HCT116 (cell line): ENCODE measurements around the gene ARHGAP11B.
"Not testable (repeated sequence)": the region's sequence is repeated elsewhere in the genome, so short reads cannot be mapped to it uniquely, and the experiment has no call there.

Experiments
- ATAC-seq: fragments of 200-7000 bp; cut with Tn5 transposase; 2 replicates; pipeline ENCODE4 v1.9.1; 2020; ENCODE audit warnings: mild to moderate bottlenecking, moderate library complexity
- BruUV-seq: library from RNA; stranded (reverse); fragments of 400-500 nt; replicated peaks from 2 replicates; lab custom pipeline; 2021; lab: Mats Ljungman, UMichigan
- CTCF ChIA-PET: fragments of 300-600 bp; sonication (Branson Sonifier 250); formaldehyde crosslinking; loops from one replicate; lab custom pipeline; 2021; ENCODE audit warnings: antibody characterized with exemption; lab: Charles Lee
- POLR2A ChIA-PET: fragments of 300-600, 350-600 bp; sonication (Branson Sonifier 250); formaldehyde crosslinking; loops from one replicate; lab custom pipeline; 2021; ENCODE audit warnings: antibody characterized with exemption; lab: Charles Lee
- RAD21 ChIA-PET, 2 experiments: fragments of 300-600 bp; sonication (Branson Sonifier 250); formaldehyde crosslinking; loops; one replicate each; lab custom pipeline; 2023; ENCODE audit warnings: low total read pairs in 2 of 2; ENCODE audit not compliant: uncharacterized antibody in 2 of 2, unreplicated experiment in 2 of 2, low non-redundant PET in 1 of 2; lab: Charles Lee
- DNase-seq: peaks from one replicate; pipeline ENCODE4 v3.0.0-alpha.2; 2010; ENCODE audit warnings: low read depth, low spot score
- H2AFZ ChIP-seq: fragments of 200-600 bp; shearing (Covaris generic), sonication (generic); 2 replicates; pipeline ENCODE4 v1.6.1; 2017; ENCODE audit warnings: low read depth, mixed run types, mixed read lengths, antibody characterized with exemption, low read length; ENCODE audit not compliant: poor library complexity, severe bottlenecking
- H3K27ac ChIP-seq: 2 replicates; pipeline ENCODE4 v1.5.1; 2012; ENCODE audit warnings: low read depth, low read length
- H3K27me3 ChIP-seq: fragments of 200-600 bp; sonication (generic); 2 replicates; pipeline ENCODE4 v1.6.1; 2016; ENCODE audit warnings: mixed run types, low read length, mixed read lengths; ENCODE audit not compliant: insufficient read depth
- H3K36me3 ChIP-seq, 2 experiments: fragments of 200-500 bp in 1 of 2; fragments of 200-600 bp in 1 of 2; sonication (Bioruptor generic) in 1 of 2; sonication (generic) in 1 of 2; 2 replicates each; pipeline versions ENCODE4 v1.5.1 to v1.6.1; 2014 to 2016; ENCODE audit warnings: low read length in 2 of 2, inconsistent platforms in 1 of 2, mixed read lengths in 1 of 2, mixed run types in 1 of 2; ENCODE audit not compliant: insufficient read depth in 2 of 2, control insufficient read depth in 1 of 2
- H3K4me1 ChIP-seq, 2 experiments: fragments of 200-600 bp in 1 of 2; sonication (generic) in 1 of 2; 2 replicates each; pipeline versions ENCODE4 v1.5.1 to v1.6.1; 2012 to 2017; ENCODE audit warnings: low read length in 2 of 2, inconsistent platforms in 1 of 2, mild to moderate bottlenecking in 1 of 2, mixed read lengths in 1 of 2, mixed run types in 1 of 2, moderate library complexity in 1 of 2; ENCODE audit not compliant: insufficient read depth in 2 of 2, control insufficient read depth in 1 of 2
- H3K4me2 ChIP-seq: fragments of 200-600 bp; sonication (generic); 2 replicates; pipeline ENCODE4 v1.6.1; 2017; ENCODE audit warnings: mixed run types, low read length, mixed read lengths
- H3K4me3 ChIP-seq, 2 experiments: fragments of 200-600 bp in 1 of 2; sonication (generic) in 1 of 2; replicated peaks in 1 of 2; 2 replicates each; pipeline ENCODE4 v1.5.1; 2011 to 2016; ENCODE audit warnings: low read length in 2 of 2, control low read depth in 1 of 2, low read depth in 1 of 2, mild to moderate bottlenecking in 1 of 2, mixed read lengths in 1 of 2, mixed run types in 1 of 2
- H3K79me2 ChIP-seq: fragments of 200-600 bp; sonication (generic); 2 replicates; pipeline ENCODE4 v1.6.1; 2017; ENCODE audit warnings: mild to moderate bottlenecking, mixed run types, low read length, moderate library complexity, mixed read lengths; ENCODE audit not compliant: insufficient read depth
- H3K9ac ChIP-seq: fragments of 200-600 bp; sonication (generic); 2 replicates; pipeline ENCODE4 v1.6.1; 2016; ENCODE audit warnings: low read length, mixed read lengths
- H3K9me2 ChIP-seq: fragments of 200-600 bp; sonication (generic), shearing (Covaris generic); 2 replicates; pipeline ENCODE4 v1.6.1; 2017; ENCODE audit warnings: mixed run types, mild to moderate bottlenecking, moderate library complexity; ENCODE audit not compliant: insufficient read depth
- H3K9me3 ChIP-seq, 2 experiments: fragments of 200-500 bp in 1 of 2; fragments of 200-600 bp in 1 of 2; sonication (Bioruptor generic) in 1 of 2; sonication (generic) in 1 of 2; 2 replicates each; pipeline ENCODE4 v1.6.1; 2014 to 2017; ENCODE audit warnings: low read length in 2 of 2, mixed read lengths in 2 of 2, inconsistent platforms in 1 of 2, low read depth in 1 of 2, mild to moderate bottlenecking in 1 of 2, mixed run types in 1 of 2, moderate library complexity in 1 of 2; ENCODE audit not compliant: control insufficient read depth in 1 of 2, insufficient read depth in 1 of 2
- H4K20me1 ChIP-seq: fragments of 200-600 bp; sonication (generic), shearing (Covaris generic); 2 replicates; pipeline ENCODE4 v1.6.1; 2017; ENCODE audit warnings: mixed run types, mild to moderate bottlenecking, moderate library complexity; ENCODE audit not compliant: insufficient read depth
- intact Hi-C: fragments of 100-400 bp; cut with micrococcal nuclease; formaldehyde crosslinking; loops from 2 replicates; pipeline ENCODE4 v1.10.0; 2022

ARHGAP11B gene

GRCh38 chr15:30675891-30676290 lies 50.0 kb downstream of the ARHGAP11B start:
- CTCF ChIA-PET, ATAC-seq, H3K9me3 ChIP-seq, H3K4me1 ChIP-seq, H4K20me1 ChIP-seq, H3K4me3 ChIP-seq, H3K9me2 ChIP-seq, H3K27me3 ChIP-seq, intact Hi-C loops, H3K9ac ChIP-seq, H3K27ac ChIP-seq, POLR2A ChIA-PET, H3K4me2 ChIP-seq, RAD21 ChIA-PET, BruUV-seq, H2AFZ ChIP-seq, DNase-seq: not testable (repeated sequence)
- H3K79me2 ChIP-seq = peaks cover 10% of the 10 kb centered on the region
- peaks cover 2 to 14% of the 10 kb centered on the region in 2 experiments for H3K36me3 ChIP-seq

DNA sequence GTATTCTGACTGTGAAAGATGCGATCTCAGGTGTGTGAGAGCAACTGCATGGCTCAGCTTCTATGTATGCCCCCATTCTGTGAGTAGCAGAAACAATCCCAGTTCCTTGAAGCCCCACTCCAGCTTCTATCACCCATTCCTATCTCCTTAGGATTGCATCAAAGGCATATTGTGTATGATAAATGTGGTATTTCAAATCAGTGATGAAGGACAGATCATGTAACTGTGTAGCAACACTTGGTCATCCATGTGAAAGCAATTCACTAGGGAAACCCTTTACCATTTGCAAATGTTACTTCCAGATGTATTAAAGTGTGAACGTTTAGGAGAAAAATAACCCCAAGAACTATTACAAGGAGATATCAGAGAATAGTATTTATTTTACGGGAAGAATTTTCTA lies 55.1 kb downstream of the ARHGAP11B start:
- H3K36me3 ChIP-seq, H3K27me3 ChIP-seq, DNase-seq, ATAC-seq, H3K9me2 ChIP-seq, CTCF ChIA-PET, H4K20me1 ChIP-seq, H2AFZ ChIP-seq, intact Hi-C loops, H3K79me2 ChIP-seq, H3K9me3 ChIP-seq, H3K4me2 ChIP-seq, BruUV-seq, POLR2A ChIA-PET, H3K27ac ChIP-seq, H3K4me1 ChIP-seq, H3K9ac ChIP-seq, H3K4me3 ChIP-seq, RAD21 ChIA-PET: not testable (repeated sequence)

GRCh38 chr15:30685709-30686285 lies 59.9 kb downstream of the ARHGAP11B start:
- H3K9me2 ChIP-seq, H3K36me3 ChIP-seq, intact Hi-C loops, BruUV-seq, H4K20me1 ChIP-seq, POLR2A ChIA-PET, ATAC-seq, H3K4me1 ChIP-seq, H3K79me2 ChIP-seq, DNase-seq, RAD21 ChIA-PET, H3K27me3 ChIP-seq, H3K9ac ChIP-seq, H2AFZ ChIP-seq, H3K9me3 ChIP-seq, H3K4me2 ChIP-seq, CTCF ChIA-PET, H3K4me3 ChIP-seq, H3K27ac ChIP-seq: not testable (repeated sequence)

GRCh38 chr15:30686651-30687050 lies 60.7 kb downstream of the ARHGAP11B start:
- H3K4me2 ChIP-seq, RAD21 ChIA-PET, DNase-seq, H3K4me3 ChIP-seq, H2AFZ ChIP-seq, ATAC-seq, H4K20me1 ChIP-seq, BruUV-seq, H3K9me2 ChIP-seq, H3K4me1 ChIP-seq, H3K9me3 ChIP-seq, H3K79me2 ChIP-seq, H3K36me3 ChIP-seq, CTCF ChIA-PET, intact Hi-C loops, H3K27me3 ChIP-seq, POLR2A ChIA-PET, H3K27ac ChIP-seq, H3K9ac ChIP-seq: not testable (repeated sequence)
